HL-60 (cell line): ENCODE measurements around the gene OR1D5.

Experiments used
- DNase-seq, 2 experiments: peaks; one replicate each; pipeline ENCODE4 v3.0.0-alpha.2; 2010 to 2020; ENCODE audit warnings: low read depth in 1 of 2, low spot score in 1 of 2
- H3K27ac ChIP-seq: fragments of 250-450 bp; sonication (Bioruptor Pico); replicated peaks from 2 replicates; pipeline ENCODE4 v1.5.1; 2020; ENCODE audit warnings: mild to moderate bottlenecking, moderate library complexity
- H3K27me3 ChIP-seq: fragments of 250-450 bp; sonication (Bioruptor Pico); 2 replicates; pipeline ENCODE4 v1.5.1; 2021; ENCODE audit warnings: mild to moderate bottlenecking, moderate library complexity; ENCODE audit not compliant: insufficient read depth, poor library complexity, severe bottlenecking
- H3K4me3 ChIP-seq: replicated peaks from 2 replicates; pipeline ENCODE4 v1.5.1; 2011; ENCODE audit warnings: mild to moderate bottlenecking, control low read depth, low read length; ENCODE audit not compliant: insufficient read depth
- CTCF ChIP-seq: IDR thresholded peaks from one replicate; pipeline ENCODE4 v1.5.1; 2011; ENCODE audit warnings: low read length, control low read depth, inconsistent platforms; ENCODE audit not compliant: insufficient read depth
- GABPA ChIP-seq: IDR thresholded peaks from 2 replicates; pipeline ENCODE4 v1.6.1; 2012; ENCODE audit warnings: low read depth
- POLR2AphosphoS5 ChIP-seq: IDR thresholded peaks from 2 replicates; pipeline ENCODE4 v1.6.1; 2012; ENCODE audit warnings: low read depth
- REST ChIP-seq: IDR thresholded peaks from 2 replicates; pipeline ENCODE4 v1.6.1; 2012; ENCODE audit warnings: low read depth; ENCODE audit not compliant: insufficient replicate concordance
- SPI1 ChIP-seq: IDR thresholded peaks from 2 replicates; pipeline ENCODE4 v1.6.1; 2012; ENCODE audit warnings: low read depth, mild to moderate bottlenecking, borderline replicate concordance

The OR1D5 gene

GRCh38 chr17:3034578-3034920 lies 28.9 kb downstream of the OR1D5 start:
- TF ChIP-seq REST (no peak), SPI1 (no peak), CTCF (no peak), POLR2AphosphoS5 (no peak), GABPA (no peak)
- Histone ChIP-seq H3K27ac (no peak overlapping the region), H3K27me3 (no peaks in the 10 kb centered on the region), H3K4me3 (no peak overlapping the region)
- no peak for DNase-seq

- H3K4me3 ChIP-seq = no peak overlapping the region
- H3K27me3 ChIP-seq = no peaks in the 10 kb centered on the region
- H3K27ac ChIP-seq = no peak overlapping the region
- no peak for DNase-seq
- TF ChIP-seq CTCF = no peak
- no peak for TF ChIP-seq SPI1
- TF ChIP-seq REST = no peak
- TF ChIP-seq GABPA = no peak
- no peak for TF ChIP-seq POLR2AphosphoS5
Measured at GRCh38 chr17:3033741-3034577, 29.4 kb downstream of the OR1D5 start.

GRCh38 chr17:3033248-3033640 lies 30.2 kb downstream of the OR1D5 start:
- no peak overlapping the region for H3K27ac ChIP-seq
- no peaks in the 10 kb centered on the region for H3K27me3 ChIP-seq
- H3K4me3 ChIP-seq = no peak overlapping the region
- TF ChIP-seq REST (no peak), CTCF (no peak), GABPA (no peak), SPI1 (no peak), POLR2AphosphoS5 (no peak)
- DNase-seq = no peak
